ENCODE measurements around the gene TRAPPC11.

The TRAPPC11 gene

DNA sequence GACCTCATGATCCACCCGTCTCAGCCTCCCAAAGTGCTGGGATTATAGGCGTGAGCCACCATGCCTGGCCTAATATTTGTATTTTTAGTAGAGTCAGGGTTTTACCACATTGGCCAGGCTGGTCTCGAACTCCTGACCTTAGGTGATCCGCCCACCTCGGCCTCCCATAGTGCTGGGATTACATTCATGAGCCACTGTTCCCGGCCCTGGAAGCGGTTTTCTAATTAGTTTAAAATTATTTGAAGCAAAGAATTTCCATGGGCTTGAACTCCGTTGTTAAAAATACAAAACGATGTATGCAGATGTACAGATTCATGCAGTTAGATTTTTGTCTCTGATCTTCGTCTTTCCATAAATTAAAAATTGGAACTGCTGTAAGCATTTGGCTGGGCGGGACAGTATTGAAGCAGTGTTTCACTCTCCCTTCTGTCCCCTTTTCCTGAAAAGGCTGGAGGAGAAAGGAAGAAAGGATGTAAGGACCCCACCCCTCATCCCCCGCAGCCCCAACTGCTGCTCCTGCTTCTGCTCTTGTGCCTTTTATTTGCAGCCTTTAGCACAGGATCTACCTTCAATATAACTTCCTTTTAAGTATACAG, 12.0 kb downstream of the TRAPPC11 start:
- no peak overlapping the region for H3K27ac ChIP-seq (ENCODE audit: low read length)
- TF ChIP-seq CTCF (IDR thresholded peaks at IDR 0.05; ENCODE audit: low read depth, low read length): no peak
- no peak for TF ChIP-seq EZH2phosphoT487 (IDR thresholded peaks at IDR 0.05; ENCODE audit: low read depth)
- H4K20me1 ChIP-seq (ENCODE audit: insufficient read depth, low read length): no peaks in the 10 kb centered on the region
- H3K9ac ChIP-seq (ENCODE audit: low read length): no peak overlapping the region
- no peak overlapping the region for H3K4me3 ChIP-seq (ENCODE audit: low read length)
- H3K9me3 ChIP-seq (ENCODE audit: insufficient read depth, low read length): no peaks in the 10 kb centered on the region
- no peak overlapping the region for H2AFZ ChIP-seq (ENCODE audit: low read depth, low read length)
- H3K4me2 ChIP-seq (ENCODE audit: low read length): no peak overlapping the region
- no peaks in the 10 kb centered on the region for H3K36me3 ChIP-seq (replicated peaks; ENCODE audit: low read depth, low read length)
- H3K79me2 ChIP-seq (ENCODE audit: low read length): no peaks in the 10 kb centered on the region
- H3K27me3 ChIP-seq (ENCODE audit: low read depth, low read length): no peaks in the 10 kb centered on the region
- H3K4me1 ChIP-seq (ENCODE audit: low read length): no peaks in the 10 kb centered on the region

GRCh38 chr4:183674153-183674552, 15.1 kb downstream of the TRAPPC11 start:
- Histone ChIP-seq H3K36me3 (replicated peaks; ENCODE audit: low read depth, low read length) (no peaks in the 10 kb centered on the region), H3K9ac (ENCODE audit: low read length) (no peak overlapping the region), H3K79me2 (ENCODE audit: low read length) (no peaks in the 10 kb centered on the region), H3K4me2 (ENCODE audit: low read length) (no peak overlapping the region), H3K27me3 (ENCODE audit: low read depth, low read length) (no peaks in the 10 kb centered on the region), H3K4me3 (ENCODE audit: low read length) (no peak overlapping the region), H3K27ac (ENCODE audit: low read length) (no peak overlapping the region), H2AFZ (ENCODE audit: low read depth, low read length) (no peak overlapping the region), H4K20me1 (ENCODE audit: insufficient read depth, low read length) (no peaks in the 10 kb centered on the region), H3K4me1 (ENCODE audit: low read length) (no peaks in the 10 kb centered on the region), H3K9me3 (ENCODE audit: insufficient read depth, low read length) (no peaks in the 10 kb centered on the region)
- TF ChIP-seq CTCF (IDR thresholded peaks at IDR 0.05; ENCODE audit: low read depth, low read length) (no peak), EZH2phosphoT487 (IDR thresholded peaks at IDR 0.05; ENCODE audit: low read depth) (no peak)

DNA sequence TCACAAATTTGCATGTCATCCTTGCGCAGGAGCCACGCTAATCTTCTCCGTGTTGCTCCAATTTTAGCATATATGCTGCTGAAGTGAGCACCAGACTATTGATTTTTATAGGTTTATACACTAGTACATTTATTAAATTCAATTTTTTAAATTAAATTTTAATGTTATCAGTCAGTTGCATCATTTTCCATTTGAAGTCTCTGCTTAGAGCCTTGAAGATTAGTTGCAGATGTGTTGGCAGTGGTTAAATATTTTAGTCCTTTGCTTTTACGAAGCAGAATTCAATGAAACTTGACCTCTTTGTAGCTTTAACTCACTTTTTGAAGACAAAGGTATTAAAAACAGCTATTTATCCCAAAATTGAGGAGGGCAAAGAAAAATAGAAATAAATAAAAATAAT, 16.5 kb downstream of the TRAPPC11 start:
- no peaks in the 10 kb centered on the region for H3K9me3 ChIP-seq (ENCODE audit: insufficient read depth, low read length)
- no peaks in the 10 kb centered on the region for H3K79me2 ChIP-seq (ENCODE audit: low read length)
- H3K4me1 ChIP-seq (ENCODE audit: low read length): no peaks in the 10 kb centered on the region
- no peaks in the 10 kb centered on the region for H3K36me3 ChIP-seq (replicated peaks; ENCODE audit: low read depth, low read length)
- no peak overlapping the region for H3K4me3 ChIP-seq (ENCODE audit: low read length)
- H3K9ac ChIP-seq (ENCODE audit: low read length): no peak overlapping the region
- H3K4me2 ChIP-seq (ENCODE audit: low read length): no peak overlapping the region
- no peaks in the 10 kb centered on the region for H4K20me1 ChIP-seq (ENCODE audit: insufficient read depth, low read length)
- H3K27ac ChIP-seq (ENCODE audit: low read length): no peak overlapping the region
- H3K27me3 ChIP-seq (ENCODE audit: low read depth, low read length): no peaks in the 10 kb centered on the region
- TF ChIP-seq CTCF (IDR thresholded peaks at IDR 0.05; ENCODE audit: low read depth, low read length) (no peak), EZH2phosphoT487 (IDR thresholded peaks at IDR 0.05; ENCODE audit: low read depth) (no peak)
- H2AFZ ChIP-seq (ENCODE audit: low read depth, low read length): no peak overlapping the region

- no peak overlapping the region for H3K4me3 ChIP-seq (ENCODE audit: low read length)
- H3K79me2 ChIP-seq (ENCODE audit: low read length): no peaks in the 10 kb centered on the region
- H3K4me1 ChIP-seq (ENCODE audit: low read length): no peaks in the 10 kb centered on the region
- no peak for TF ChIP-seq CTCF (IDR thresholded peaks at IDR 0.05; ENCODE audit: low read depth, low read length)
- no peaks in the 10 kb centered on the region for H3K9me3 ChIP-seq (ENCODE audit: insufficient read depth, low read length)
- no peak overlapping the region for H3K9ac ChIP-seq (ENCODE audit: low read length)
- no peak overlapping the region for H3K4me2 ChIP-seq (ENCODE audit: low read length)
- no peaks in the 10 kb centered on the region for H3K36me3 ChIP-seq (replicated peaks; ENCODE audit: low read depth, low read length)
- no peaks in the 10 kb centered on the region for H4K20me1 ChIP-seq (ENCODE audit: insufficient read depth, low read length)
- H3K27ac ChIP-seq (ENCODE audit: low read length): no peak overlapping the region
- H3K27me3 ChIP-seq (ENCODE audit: low read depth, low read length): no peaks in the 10 kb centered on the region
- no peak overlapping the region for H2AFZ ChIP-seq (ENCODE audit: low read depth, low read length)
Observed at GRCh38 chr4:183681119-183681518, 22.0 kb downstream of the TRAPPC11 start.

All from OCI-LY3 (cell line).